ENCODE data around the gene CNMD. TPM values are rescaled to one million over a fixed set of nuclear protein-coding genes. Genes with fewer than 3 reads are reported as not detected.

CNMD gene
- total RNA-seq, 1 donor from 2014 or later: 2.6 TPM

- H3K4me3 ChIP-seq (ENCODE audit: low read depth, low read length): no peak overlapping the region
- no peak for DNase-seq (ENCODE audit: low read depth)
- TF ChIP-seq CTCF (conservative IDR thresholded peaks at IDR 0.05; ENCODE audit: low read depth, low read length): no peak
Measured at GRCh38 chr13:52783943-52784342, 44.3 kb upstream of the CNMD start.

- no peak for TF ChIP-seq CTCF (conservative IDR thresholded peaks at IDR 0.05; ENCODE audit: low read depth, low read length)
- no peak overlapping the region for H3K4me3 ChIP-seq (ENCODE audit: low read depth, low read length)
- DNase-seq (ENCODE audit: low read depth): no peak
Measured at GRCh38 chr13:52782471-52783448, 43.1 kb upstream of the CNMD start.

- no peak for TF ChIP-seq CTCF (conservative IDR thresholded peaks at IDR 0.05; ENCODE audit: low read depth, low read length)
- no peak for DNase-seq (ENCODE audit: low read depth)
- no peak overlapping the region for H3K4me3 ChIP-seq (ENCODE audit: low read depth, low read length)
Measured at GRCh38 chr13:52780611-52781010, 41.0 kb upstream of the CNMD start.

- no peak for TF ChIP-seq CTCF (conservative IDR thresholded peaks at IDR 0.05; ENCODE audit: low read depth, low read length)
- no peak for DNase-seq (ENCODE audit: low read depth)
- no peak overlapping the region for H3K4me3 ChIP-seq (ENCODE audit: low read depth, low read length)
Measured at GRCh38 chr13:52780092-52780491, 40.5 kb upstream of the CNMD start.

GRCh38 chr13:52779103-52779502 is 39.5 kb upstream of the CNMD start:
- TF ChIP-seq CTCF (conservative IDR thresholded peaks at IDR 0.05; ENCODE audit: low read depth, low read length): no peak
- H3K4me3 ChIP-seq (ENCODE audit: low read depth, low read length): no peak overlapping the region
- DNase-seq (ENCODE audit: low read depth): no peak

GRCh38 chr13:52776726-52777125 is 37.1 kb upstream of the CNMD start:
- no peak for DNase-seq (ENCODE audit: low read depth)
- no peak overlapping the region for H3K4me3 ChIP-seq (ENCODE audit: low read depth, low read length)
- TF ChIP-seq CTCF (conservative IDR thresholded peaks at IDR 0.05; ENCODE audit: low read depth, low read length): no peak

GRCh38 chr13:52775511-52775910 is 35.9 kb upstream of the CNMD start:
- no peak overlapping the region for H3K4me3 ChIP-seq (ENCODE audit: low read depth, low read length)
- DNase-seq (ENCODE audit: low read depth): no peak
- no peak for TF ChIP-seq CTCF (conservative IDR thresholded peaks at IDR 0.05; ENCODE audit: low read depth, low read length)

Data from epithelial cell of proximal tubule (primary cell).